NB4 (cell line): ENCODE results near the gene CHAD.

ENCODE experiments used
- CTCF ChIP-seq: IDR thresholded peaks from one replicate; pipeline ENCODE4 v1.5.1; 2012; ENCODE audit warnings: low read depth, low read length
- MAX ChIP-seq: IDR thresholded peaks from 2 replicates; pipeline ENCODE4 v1.6.1; 2011; ENCODE audit warnings: low read depth, low read length
- MYC ChIP-seq: IDR thresholded peaks from 2 replicates; pipeline ENCODE4 v1.6.1; 2011; ENCODE audit warnings: low read depth, low read length
- POLR2A ChIP-seq: IDR thresholded peaks from 2 replicates; pipeline ENCODE4 v1.6.1; 2011; ENCODE audit warnings: mild to moderate bottlenecking; ENCODE audit not compliant: insufficient read length; ENCODE audit errors: extremely low read depth

DNA sequence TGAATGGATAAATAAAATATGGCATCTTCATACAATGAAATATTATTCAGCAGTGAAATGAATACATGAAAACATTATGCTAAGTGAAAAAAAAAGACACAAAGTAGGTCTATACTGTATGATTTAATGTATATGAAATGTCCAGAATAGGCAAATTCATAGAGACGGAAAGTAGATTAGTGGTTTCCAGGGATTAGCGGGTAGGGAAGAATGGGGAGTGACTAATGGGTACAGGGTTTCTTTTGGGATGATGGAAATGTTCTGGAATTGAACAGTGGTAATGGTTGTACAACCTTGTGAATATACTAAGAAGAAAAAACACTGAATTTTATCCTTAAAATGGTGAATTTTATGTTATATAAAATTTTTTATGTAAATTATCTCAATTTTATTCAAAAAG is 31.0 kb upstream of the CHAD start:
- TF ChIP-seq CTCF (no peak), MYC (no peak), POLR2A (no peak), MAX (no peak)
